Hepatocyte (in vitro differentiated cells): ENCODE data around the gene ACSL5. TPM values are rescaled to one million over a fixed set of nuclear protein-coding genes. Genes with fewer than 3 reads are reported as not detected.

Source experiments
- DNase-seq: peaks from one replicate; pipeline ENCODE4 v3.0.0-alpha.2; 2016; ENCODE audit warnings: low spot score
- H2AFZ ChIP-seq: fragments of 200-600 bp; sonication (generic); 2 replicates; pipeline ENCODE4 v1.6.0; 2016; ENCODE audit warnings: antibody characterized with exemption, mild to moderate bottlenecking
- H3K27ac ChIP-seq: fragments of 200-600 bp; sonication (generic); 2 replicates; pipeline ENCODE4 v1.5.1; 2016; ENCODE audit warnings: mild to moderate bottlenecking
- H3K27me3 ChIP-seq: fragments of 200-600 bp; sonication (generic); 2 replicates; pipeline ENCODE4 v1.6.1; 2016
- H3K36me3 ChIP-seq: fragments of 200-600 bp; sonication (generic); replicated peaks from 2 replicates; pipeline ENCODE4 v1.5.1; 2016; ENCODE audit warnings: low read depth; ENCODE audit not compliant: insufficient read depth
- H3K4me1 ChIP-seq: fragments of 200-600 bp; sonication (generic); 2 replicates; pipeline ENCODE4 v1.5.1; 2016; ENCODE audit warnings: mild to moderate bottlenecking, moderate library complexity; ENCODE audit not compliant: insufficient read depth
- H3K4me2 ChIP-seq: fragments of 200-600 bp; sonication (generic); 2 replicates; pipeline ENCODE4 v1.6.0; 2016
- H3K4me3 ChIP-seq: fragments of 200-600 bp; sonication (generic); 2 replicates; pipeline ENCODE4 v1.5.1; 2016; ENCODE audit warnings: mild to moderate bottlenecking
- H3K79me2 ChIP-seq: fragments of 200-600 bp; sonication (generic); 2 replicates; pipeline ENCODE4 v1.6.0; 2017; ENCODE audit warnings: mild to moderate bottlenecking
- H3K9me2 ChIP-seq: fragments of 200-600 bp; sonication (generic); replicated peaks from 2 replicates; pipeline ENCODE4 v1.6.0; 2017; ENCODE audit warnings: mild to moderate bottlenecking; ENCODE audit not compliant: insufficient read depth
- H3K9me3 ChIP-seq: fragments of 200-600 bp; sonication (generic); 2 replicates; pipeline ENCODE4 v1.5.1; 2016; ENCODE audit warnings: low read depth, mild to moderate bottlenecking
- H4K20me1 ChIP-seq: fragments of 200-600 bp; sonication (generic); 2 replicates; pipeline ENCODE4 v1.6.0; 2016; ENCODE audit warnings: mild to moderate bottlenecking; ENCODE audit not compliant: insufficient read depth, poor library complexity, severe bottlenecking
- EZH2 ChIP-seq: fragments of 200-600 bp; sonication (generic); IDR thresholded peaks from 2 replicates; pipeline ENCODE4 v1.6.1; 2016; ENCODE audit warnings: antibody characterized with exemption, mild to moderate bottlenecking, borderline replicate concordance
- EZH2phosphoT487 ChIP-seq: fragments of 200-600 bp; sonication (generic); IDR thresholded peaks from one replicate; pipeline ENCODE4 v1.6.1; 2018; ENCODE audit warnings: antibody characterized with exemption, mild to moderate bottlenecking, low read depth, moderate library complexity; ENCODE audit not compliant: unreplicated experiment, severe bottlenecking
- WGBS: methylation state at CpG from one replicate; pipeline ENCODE4 v1.1.6; 2016; ENCODE audit warnings: low lambda C conversion rate; ENCODE audit errors: missing lambda C conversion rate; 5-methylcytosine and 5-hydroxymethylcytosine counted together
- polyA plus RNA-seq: library from polyadenylated mRNA; unstranded; fragments of >200 nt; fragmentation: Nextera tagmentation; extraction: Ambion mirVana; gene quantifications from 2 replicates; pipeline ENCODE4 v1.2.1, GENCODE V29; 2016
- total RNA-seq: library from RNA; depleted of rRNA; stranded (reverse); fragments of >200 nt; gene quantifications from 2 replicates; pipeline ENCODE4 v1.2.3, GENCODE V29; 2014
- TF ChIP-seq, protein P1 (sequence below): fragments of 200-600 bp; sonication (generic); IDR thresholded peaks from 2 replicates; pipeline ENCODE4 v1.5.1; 2016; ENCODE audit warnings: antibody characterized with exemption, mild to moderate bottlenecking; ENCODE audit not compliant: poor library complexity

ACSL5 gene
- total and polyA plus RNA-seq, 2 experiments from 2014 or later: 22.7 to 40.2 TPM

DNA sequence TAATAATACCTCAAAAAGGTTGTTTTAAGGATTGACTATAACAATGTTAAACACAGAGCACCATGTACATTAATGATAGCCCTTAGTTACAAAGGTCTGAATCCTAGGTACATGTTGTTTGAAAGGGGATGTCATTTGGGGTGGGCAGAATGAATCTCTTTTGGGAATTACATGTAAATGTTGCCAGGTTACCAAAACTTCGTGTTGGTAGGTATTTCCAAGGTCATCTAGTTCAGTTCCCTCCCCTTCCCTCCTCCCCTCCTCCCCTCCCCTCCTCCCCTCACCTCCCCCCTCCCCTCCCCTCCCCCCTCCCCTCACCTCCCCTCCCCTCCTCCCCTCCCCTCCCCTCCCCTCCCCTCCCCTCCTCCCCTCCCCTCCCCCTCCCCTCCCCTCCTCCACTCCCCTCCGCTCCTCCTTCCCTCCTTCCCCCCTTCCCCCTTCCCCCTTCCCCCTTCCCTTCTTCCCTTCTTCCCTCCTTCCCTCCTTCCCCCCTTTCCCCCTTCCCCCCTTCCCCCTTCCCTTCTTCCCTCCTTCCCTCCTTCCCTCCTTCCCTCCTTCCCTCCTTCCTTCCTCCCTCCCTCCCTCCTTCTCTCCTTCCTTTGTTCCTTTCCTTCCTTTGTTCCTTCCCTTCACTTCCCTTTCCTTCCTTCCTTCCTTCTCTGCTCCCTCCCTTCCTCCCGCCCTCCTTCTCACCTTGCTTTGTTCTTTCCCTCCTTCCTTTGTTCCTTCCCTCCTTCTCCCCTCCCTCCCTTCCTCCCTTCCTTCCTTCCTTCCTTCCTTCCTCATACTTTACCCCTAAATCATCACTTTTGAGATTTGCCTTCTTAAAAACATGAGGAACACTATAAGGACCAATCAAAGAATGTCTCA lies 81.2 kb downstream of the ACSL5 start:
- Histone ChIP-seq H3K9me3 (no peaks in the 10 kb centered on the region), H3K27me3 (no peaks in the 10 kb centered on the region), H3K4me3 (no peak overlapping the region), H3K36me3 (no peaks in the 10 kb centered on the region), H4K20me1 (no peaks in the 10 kb centered on the region), H3K4me1 (no peaks in the 10 kb centered on the region), H3K4me2 (no peak overlapping the region), H3K9me2 (no peaks in the 10 kb centered on the region), H3K27ac (no peak overlapping the region), H3K79me2 (peaks cover 39% of the 10 kb centered on the region), H2AFZ (no peak overlapping the region)
- no peak for TF ChIP-seq EZH2phosphoT487
- TF ChIP-seq EZH2: no peak
- TF ChIP-seq, protein P1, sequence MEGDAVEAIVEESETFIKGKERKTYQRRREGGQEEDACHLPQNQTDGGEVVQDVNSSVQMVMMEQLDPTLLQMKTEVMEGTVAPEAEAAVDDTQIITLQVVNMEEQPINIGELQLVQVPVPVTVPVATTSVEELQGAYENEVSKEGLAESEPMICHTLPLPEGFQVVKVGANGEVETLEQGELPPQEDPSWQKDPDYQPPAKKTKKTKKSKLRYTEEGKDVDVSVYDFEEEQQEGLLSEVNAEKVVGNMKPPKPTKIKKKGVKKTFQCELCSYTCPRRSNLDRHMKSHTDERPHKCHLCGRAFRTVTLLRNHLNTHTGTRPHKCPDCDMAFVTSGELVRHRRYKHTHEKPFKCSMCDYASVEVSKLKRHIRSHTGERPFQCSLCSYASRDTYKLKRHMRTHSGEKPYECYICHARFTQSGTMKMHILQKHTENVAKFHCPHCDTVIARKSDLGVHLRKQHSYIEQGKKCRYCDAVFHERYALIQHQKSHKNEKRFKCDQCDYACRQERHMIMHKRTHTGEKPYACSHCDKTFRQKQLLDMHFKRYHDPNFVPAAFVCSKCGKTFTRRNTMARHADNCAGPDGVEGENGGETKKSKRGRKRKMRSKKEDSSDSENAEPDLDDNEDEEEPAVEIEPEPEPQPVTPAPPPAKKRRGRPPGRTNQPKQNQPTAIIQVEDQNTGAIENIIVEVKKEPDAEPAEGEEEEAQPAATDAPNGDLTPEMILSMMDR: no peak
- no peak for DNase-seq
- 100% methylated on average over 1 of the region's 3 CpGs for WGBS

DNA sequence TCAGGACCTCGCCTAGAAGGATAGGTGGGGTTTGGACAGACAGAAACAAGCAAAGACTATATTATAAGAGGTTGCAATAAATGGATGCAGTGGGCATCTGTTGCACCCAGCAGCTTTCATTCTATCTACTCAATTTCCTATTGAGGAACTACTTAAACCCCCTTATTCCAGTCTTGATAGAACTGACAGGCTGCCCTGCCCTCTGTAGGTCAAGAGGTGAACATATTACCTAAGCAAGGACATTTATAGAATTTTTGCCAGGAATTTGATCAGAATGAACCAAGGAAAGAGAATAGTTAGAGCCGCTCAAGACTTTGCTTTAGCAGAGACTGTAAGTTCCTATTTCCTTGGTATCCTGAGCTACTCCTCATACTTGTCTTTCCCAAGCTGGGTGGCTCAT lies 82.6 kb downstream of the ACSL5 start:
- Histone ChIP-seq H3K4me3 (no peak overlapping the region), H2AFZ (no peak overlapping the region), H3K27ac (no peak overlapping the region), H4K20me1 (no peaks in the 10 kb centered on the region), H3K4me2 (no peak overlapping the region), H3K36me3 (no peaks in the 10 kb centered on the region), H3K9me2 (no peaks in the 10 kb centered on the region), H3K27me3 (no peaks in the 10 kb centered on the region), H3K79me2 (peaks cover 35% of the 10 kb centered on the region), H3K9me3 (no peaks in the 10 kb centered on the region), H3K4me1 (no peaks in the 10 kb centered on the region)
- WGBS: 94% methylated on average over 2 of the region's 2 CpGs
- TF ChIP-seq, protein P1: no peak
- TF ChIP-seq EZH2phosphoT487: no peak
- no peak for TF ChIP-seq EZH2
- no peak for DNase-seq

DNA sequence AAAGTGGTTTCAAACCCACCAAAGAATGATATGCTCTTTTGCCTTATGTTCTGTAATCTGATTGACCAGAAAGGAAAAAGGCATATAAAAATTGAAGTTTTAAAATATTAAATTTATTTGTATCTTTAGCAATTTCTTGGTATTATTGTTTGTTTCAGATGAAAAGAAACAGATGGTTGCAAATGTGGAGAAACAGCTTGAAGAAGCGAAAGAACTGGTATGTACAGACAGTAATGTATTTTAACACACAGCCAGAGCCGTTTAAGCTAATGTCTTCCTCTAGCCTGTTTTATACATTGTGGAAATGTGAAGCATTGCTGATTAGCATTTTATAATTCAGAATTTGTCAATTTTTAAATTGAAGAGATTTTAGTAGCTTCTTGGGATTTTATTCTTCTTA lies 86.5 kb downstream of the ACSL5 start:
- Histone ChIP-seq H3K4me3 (no peak overlapping the region), H4K20me1 (no peaks in the 10 kb centered on the region), H3K27me3 (no peaks in the 10 kb centered on the region), H3K4me2 (no peak overlapping the region), H3K9me3 (no peaks in the 10 kb centered on the region), H2AFZ (no peak overlapping the region), H3K36me3 (peaks cover 9% of the 10 kb centered on the region), H3K9me2 (no peaks in the 10 kb centered on the region), H3K79me2 (peaks cover 13% of the 10 kb centered on the region), H3K4me1 (no peaks in the 10 kb centered on the region), H3K27ac (no peak overlapping the region)
- WGBS: 94% methylated on average over 2 of the region's 2 CpGs
- no peak for DNase-seq
- TF ChIP-seq, protein P1: no peak
- TF ChIP-seq EZH2phosphoT487 (no peak), EZH2 (no peak)
